GM18520 (cell line): ENCODE results near the gene PLPP2.

ENCODE experiments used
- ATAC-seq: cut with Tn5 transposase; IDR thresholded peaks from one replicate; pipeline ENCODE4 v1.9.1; 2021; ENCODE audit not compliant: unreplicated experiment

Gene PLPP2

DNA sequence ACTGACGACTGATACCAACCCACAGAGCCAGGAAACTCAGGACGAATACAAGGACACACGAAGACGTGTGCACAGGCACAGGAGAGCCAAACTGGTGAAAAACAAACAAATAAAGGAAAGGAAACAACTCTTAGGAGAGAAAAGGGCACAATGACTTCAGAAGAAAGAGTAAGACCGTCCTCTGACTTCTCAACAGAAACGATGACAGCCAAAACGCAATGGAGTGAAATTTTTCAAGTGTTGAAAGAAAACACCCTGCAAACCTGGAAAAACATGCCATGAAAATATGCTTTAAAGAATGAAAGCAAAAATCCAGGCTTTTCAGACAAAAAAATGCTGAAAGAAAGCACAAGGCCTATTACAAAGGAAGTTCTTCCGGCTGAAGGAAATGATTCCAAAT lies 24.6 kb upstream of the PLPP2 start:
- no peak for ATAC-seq

DNA sequence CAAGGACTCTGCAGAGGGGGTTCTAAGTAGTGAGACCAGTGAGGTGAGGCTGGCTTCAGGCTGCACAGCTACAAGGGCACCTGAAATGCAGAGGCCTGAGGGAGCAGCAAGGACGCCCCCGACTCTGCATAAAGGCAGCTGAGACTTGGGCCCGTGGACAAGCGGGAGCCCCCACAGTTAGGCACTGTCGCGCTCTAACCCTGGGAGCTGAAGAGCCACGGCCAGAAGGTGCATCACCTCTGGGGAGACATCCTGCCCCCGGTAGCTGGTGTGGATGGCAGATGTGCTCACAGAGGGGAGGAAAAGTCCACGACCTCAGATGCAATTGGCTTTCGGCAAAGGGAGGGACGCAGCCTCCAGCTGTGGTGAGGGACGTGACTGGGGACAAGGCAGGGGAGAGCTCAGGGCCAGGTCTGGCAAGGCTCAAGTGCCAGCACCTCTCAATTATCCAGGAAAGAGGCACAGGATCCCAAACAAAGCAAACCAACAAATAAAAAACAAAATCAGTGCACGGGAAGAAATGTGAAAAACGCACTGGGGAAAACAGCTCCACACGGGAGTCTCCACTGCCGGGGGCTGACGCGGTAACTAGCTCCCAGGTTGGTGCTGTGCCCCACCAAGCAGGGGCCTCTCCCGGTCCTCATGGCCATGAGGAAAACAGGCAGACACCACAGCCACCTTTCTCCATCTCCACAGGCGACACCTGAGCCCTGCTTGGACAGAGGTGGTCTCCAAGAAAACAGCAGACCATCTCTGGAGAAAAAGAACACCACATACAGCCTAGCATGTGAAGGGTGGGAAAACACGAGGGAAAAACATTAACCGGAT lies 23.0 kb upstream of the PLPP2 start:
- ATAC-seq = no peak

GRCh38 chr19:313169-313987 lies 22.2 kb upstream of the PLPP2 start:
- ATAC-seq = no peak

DNA sequence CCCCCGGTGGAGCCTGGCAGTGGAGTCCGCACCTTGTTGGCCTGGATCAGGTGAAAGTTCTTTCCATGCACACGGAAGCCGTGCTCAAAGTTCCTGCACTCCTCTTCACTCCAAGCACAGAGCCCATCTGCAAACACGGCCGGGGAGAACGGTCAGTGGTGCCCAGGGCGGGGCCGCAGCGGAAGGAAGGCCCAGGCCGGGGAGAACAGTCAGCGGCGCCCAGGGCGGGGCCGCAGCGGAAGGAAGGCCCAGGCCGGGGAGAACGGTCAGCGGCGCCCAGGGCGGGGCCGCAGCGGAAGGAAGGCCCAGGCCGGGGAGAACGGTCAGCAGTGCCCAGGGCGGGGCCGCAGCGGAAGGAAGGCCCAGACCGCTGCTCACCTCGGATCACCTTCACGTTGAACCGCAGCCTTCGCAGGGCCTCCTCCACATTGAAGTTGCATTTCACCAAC lies 20.6 kb upstream of the PLPP2 start:
- no peak for ATAC-seq

DNA sequence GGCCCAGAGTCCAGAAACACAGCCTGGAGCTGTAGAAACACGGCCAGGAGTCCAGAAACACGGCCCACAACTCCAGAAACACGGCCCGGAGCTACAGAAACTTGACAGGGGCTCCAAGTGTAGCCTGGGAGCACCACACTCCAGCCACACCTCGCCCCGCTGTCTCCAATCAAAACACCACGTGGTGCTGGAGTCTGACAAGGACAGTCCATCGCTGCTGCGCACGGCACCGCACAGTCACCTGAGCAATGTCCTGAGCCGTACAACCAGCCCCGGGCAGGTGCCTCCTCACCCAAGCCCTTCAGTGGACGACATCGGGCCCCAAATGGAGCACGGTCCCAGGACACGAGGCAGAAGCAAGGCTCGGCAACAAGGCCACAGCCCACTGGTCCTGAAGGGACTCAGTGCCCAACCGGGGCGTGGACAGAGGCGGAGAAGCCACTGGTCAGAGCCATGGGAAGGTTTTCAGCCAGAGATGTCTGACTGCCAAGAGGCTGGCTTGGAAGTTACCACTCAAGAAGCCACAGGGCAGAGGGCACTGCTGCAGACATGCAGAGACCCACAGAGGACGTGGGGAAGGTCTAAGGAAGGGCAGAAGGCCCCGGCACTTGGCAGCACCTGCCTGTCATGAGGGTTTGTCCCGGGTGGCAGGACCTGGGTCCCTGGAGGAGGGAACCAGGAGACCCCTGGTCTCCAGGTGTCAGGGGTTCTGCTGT lies 19.7 kb upstream of the PLPP2 start:
- no peak for ATAC-seq

- ATAC-seq = no peak
These were observed 19.0 kb upstream of the PLPP2 start for GRCh38 chr19:310141-310651.

DNA sequence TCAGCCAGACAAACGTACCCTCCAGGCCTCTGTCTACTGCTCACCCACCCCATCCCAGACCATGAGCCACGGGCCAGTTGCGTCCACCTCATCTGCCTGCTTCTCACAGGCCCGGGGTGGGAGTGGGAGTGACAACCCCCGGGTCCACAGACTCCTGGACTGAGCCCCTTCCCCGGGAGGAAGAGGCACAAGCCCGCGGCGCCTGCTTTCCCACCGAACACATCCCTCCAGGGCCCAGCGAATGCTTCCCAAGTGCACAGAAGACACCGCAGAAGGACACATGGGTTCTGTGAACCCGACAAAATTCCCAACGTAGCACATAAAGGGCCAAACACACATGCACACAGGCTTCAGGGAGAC lies 18.0 kb upstream of the PLPP2 start:
- ATAC-seq = no peak

DNA sequence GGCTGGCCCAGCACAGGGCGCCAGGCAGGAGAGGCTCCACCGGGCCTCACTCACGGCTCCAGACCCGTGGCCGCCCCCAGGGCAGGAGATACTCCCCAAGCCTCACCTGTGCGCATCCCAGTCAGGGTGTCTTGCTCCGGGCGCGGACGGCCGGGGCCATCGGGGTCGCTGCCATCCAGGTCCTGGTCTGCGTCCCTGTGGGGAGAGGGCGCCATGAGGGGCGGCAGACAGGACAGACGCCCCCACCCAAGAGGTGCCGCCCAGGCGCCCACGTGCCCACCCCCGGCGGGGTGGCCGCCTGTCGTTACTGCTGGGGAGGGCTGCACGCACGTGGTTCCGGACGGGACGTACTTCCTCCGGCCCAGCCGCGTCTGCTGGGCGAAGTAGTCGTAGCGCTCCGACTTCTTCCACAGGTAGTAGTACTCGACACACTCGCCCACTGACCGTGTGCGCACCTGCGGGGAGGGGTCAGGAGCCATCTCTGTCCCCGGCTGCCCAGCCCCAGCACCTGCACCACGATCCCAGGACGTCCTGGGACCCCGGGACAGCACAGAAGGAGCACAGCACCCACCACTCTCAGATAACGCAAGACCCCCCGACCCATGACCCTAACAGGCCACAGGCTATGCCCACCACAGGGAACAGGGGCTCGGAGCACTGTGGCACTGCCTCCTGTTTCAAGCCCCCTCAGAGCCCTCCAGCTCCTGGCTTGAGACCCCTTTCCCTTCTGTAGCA lies 17.4 kb upstream of the PLPP2 start:
- ATAC-seq = no peak

GRCh38 chr19:307793-308420 lies 16.7 kb upstream of the PLPP2 start:
- ATAC-seq = no peak

DNA sequence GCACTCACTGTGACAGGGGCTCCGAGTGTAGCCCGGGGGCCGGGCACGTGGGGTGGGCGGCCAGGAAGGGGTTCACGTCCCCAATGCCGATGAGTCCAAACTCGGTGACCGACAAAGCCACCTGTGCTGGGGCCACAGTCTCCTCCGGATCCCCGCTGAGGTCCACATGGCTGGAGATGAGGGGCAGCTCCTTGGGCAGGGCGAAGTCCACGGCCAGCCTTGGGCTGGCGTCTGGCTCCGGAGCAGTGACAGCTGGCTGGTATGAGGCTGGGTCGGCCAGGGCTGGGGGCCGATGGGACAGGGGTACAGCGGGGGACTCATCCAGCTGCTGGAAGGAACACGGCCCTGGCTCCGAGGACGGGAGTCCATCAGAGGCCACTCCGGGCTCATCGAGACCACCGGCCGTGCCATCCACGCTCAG lies 15.9 kb upstream of the PLPP2 start:
- no peak for ATAC-seq

DNA sequence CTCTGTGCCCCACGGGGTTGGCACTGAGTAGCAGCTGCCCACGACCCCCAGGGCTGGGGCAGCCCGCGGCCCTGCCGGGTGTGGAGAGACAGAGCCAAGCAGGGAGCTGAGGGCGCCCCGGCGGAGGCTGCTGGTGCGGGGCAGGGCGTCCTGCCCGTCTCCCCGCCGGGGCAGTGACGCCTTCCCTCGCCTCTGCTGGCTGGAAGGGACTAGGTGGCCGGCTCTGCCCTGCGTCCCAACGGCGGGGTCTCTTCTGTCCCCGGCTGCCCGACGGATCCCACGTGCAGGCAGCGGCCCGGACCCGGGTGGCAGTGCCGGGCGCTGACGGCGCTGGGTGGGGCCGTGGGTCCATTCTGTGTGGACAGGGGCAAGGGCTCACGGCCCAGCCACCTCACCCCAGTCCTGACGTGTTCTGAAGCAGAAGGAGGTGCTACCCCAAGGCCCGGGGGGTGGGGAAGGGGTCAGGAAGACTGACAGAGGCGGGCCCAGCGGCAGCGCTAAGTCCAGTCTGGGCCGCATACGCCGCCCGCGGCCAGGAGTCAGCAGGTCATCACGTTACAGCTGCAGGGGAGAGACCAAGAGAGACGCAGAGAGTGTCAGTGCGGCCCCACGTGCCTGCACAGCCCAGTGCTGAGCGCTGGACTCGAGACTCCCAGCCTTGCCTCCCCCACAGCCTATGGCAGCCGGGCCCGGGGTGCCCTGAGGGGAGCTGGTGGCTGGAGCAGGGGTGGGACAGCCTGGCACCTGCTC lies 15.1 kb upstream of the PLPP2 start:
- ATAC-seq = no peak

DNA sequence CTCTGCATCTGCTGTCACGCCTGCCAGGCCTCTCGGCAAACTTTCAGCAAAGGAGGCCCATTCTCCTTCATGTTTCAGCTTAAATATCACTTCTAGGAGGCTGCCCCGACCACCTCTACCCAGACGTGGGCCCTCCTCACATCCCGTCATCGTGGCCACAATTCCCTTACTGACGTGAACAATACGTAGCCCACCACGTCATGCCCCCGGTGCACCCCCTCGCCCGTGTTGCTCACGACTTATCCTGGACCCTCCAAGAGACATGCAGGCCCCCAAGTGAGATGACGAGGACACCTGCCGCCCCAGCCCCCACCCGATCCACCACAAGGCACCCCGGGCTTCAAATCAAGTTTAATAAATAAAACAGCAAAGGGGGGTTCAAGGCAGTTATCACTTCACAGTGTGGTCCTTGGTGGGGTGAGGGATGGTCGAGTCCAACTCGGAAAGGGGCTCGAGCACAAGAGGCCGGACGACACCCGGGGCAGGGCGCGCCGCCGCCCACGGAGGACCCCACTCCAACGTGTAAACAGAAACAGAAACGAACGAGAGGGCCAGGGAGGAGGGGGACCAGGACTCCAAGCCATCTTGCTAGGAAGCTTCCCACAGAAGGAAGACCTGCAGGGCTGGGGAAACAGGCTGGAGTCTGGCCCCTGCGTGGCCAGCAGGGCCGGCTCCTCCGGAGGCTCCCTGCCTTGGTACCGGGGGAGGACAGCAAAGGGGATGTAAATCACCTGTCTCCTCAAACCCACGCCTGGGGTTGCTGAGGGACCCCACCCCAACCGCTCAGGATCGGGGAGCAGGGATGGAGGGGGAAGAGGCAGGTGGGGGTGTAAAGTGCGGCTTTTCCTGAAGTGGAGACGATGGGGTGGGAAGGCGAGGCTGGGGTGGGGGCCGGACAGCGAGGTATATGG lies 14.3 kb upstream of the PLPP2 start:
- ATAC-seq = no peak

- ATAC-seq = no peak
These were observed 5.4 kb upstream of the PLPP2 start for GRCh38 chr19:296476-297225.

DNA sequence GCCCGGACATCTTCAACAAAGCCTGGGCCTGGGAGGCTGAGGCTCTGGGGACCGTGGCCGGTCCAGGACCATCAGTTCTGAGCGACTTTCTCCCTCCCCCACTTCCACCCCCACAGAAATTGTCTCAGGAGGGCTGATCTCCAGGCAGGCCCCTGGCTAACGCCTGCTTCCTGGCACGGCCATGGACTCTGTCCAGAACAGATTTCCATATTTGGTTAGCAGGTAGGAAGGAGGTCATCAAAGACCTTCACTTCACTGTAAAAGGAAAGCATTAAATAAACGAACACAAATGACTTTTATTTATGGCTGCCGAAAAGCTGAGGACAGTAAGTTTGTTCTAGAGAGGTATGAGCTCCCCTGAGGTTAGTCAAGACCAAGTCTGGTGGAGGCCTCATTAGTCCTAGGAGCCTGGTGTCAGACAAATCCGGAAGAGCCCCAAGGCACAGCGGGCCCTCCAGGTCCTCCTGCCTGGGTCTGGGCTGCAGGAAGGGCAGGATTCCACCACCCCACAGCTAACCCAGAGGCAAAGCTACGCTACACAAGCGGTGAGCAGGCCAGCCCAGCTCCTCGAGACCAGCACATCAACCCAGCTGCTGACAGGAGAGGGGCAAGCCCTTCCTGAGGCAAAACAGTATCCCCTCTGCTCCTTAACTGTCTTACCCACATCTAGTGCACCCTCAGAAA lies 4.6 kb upstream of the PLPP2 start:
- ATAC-seq = no peak

GRCh38 chr19:294946-295686 lies 3.9 kb upstream of the PLPP2 start:
- no peak for ATAC-seq

DNA sequence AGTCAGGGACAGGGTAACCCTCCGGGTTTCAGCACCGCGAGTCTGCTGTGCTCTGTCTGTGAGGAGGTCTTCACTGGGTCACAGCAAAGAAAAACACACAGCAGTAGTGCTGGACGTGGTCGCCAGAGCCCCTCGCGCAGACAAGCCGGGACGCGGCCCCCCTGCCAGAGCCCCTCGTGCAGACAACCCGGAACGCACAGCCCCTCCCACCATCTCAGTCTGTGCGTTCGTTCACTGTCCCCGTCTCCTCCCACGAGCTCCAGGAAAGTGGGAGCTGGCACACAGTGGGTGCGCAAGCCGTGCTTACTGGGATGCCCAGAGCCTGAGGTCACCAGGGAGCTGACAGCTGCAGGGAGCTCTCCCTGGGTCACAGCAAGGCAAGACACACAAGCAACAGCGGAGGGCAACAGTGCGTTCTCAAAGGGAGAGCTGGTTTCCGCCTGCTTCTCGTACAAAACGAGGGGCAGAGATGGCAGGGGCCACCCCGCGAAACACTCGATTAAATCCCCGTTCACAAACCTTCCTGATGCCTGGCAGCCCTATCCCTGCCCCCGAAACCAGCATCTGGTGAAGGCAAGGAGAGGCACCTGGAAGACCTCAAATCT lies 3.2 kb upstream of the PLPP2 start:
- no peak for ATAC-seq
